Stomach (tissue), 9 donors: ENCODE data around the gene CYP46A1. TPM values are rescaled to one million over a fixed set of nuclear protein-coding genes. Genes with fewer than 3 reads are reported as not detected.

Experiments used
- DNase-seq, 2 donors: peaks; one replicate each; pipeline versions ENCODE4 v3.0.0 to v3.0.0-alpha.2; 2013 to 2019
- H3K27ac ChIP-seq, 5 donors: fragments of 200-600 bp in 4 of 5; sonication (generic) in 4 of 5; one replicate each; pipeline ENCODE4 v1.5.1; 2013 to 2019; ENCODE audit warnings: mild to moderate bottlenecking in 1 of 5, moderate library complexity in 1 of 5
- H3K27me3 ChIP-seq, 3 donors: fragments of 200-600 bp; sonication (generic); one replicate each; pipeline ENCODE4 v1.5.1; 2017 to 2019; ENCODE audit warnings: mixed run types in 1 of 3
- H3K36me3 ChIP-seq, 4 donors: fragments of 200-600 bp; sonication (generic); 1 replicate in 3 of 4; 2 replicates in 1 of 4; pipeline ENCODE4 v1.5.1; 2016 to 2019
- H3K4me1 ChIP-seq, 4 donors: fragments of 200-600 bp; sonication (generic); one replicate each; pipeline ENCODE4 v1.5.1; 2016 to 2019
- H3K4me3 ChIP-seq, 4 donors: fragments of 200-600 bp; sonication (generic) in 3 of 4; one replicate each; pipeline ENCODE4 v1.5.1; 2016 to 2019; ENCODE audit warnings: mild to moderate bottlenecking in 1 of 4
- H3K9me3 ChIP-seq, 4 donors: fragments of 200-600 bp; sonication (generic); one replicate each; pipeline ENCODE4 v1.5.1; 2016 to 2019
- EP300 ChIP-seq: sonication (generic); formaldehyde crosslinking; IDR thresholded peaks from one replicate; pipeline ENCODE4 v1.6.1; 2017; ENCODE audit warnings: antibody characterized with exemption
- POLR2A ChIP-seq, 4 donors: fragments of 450-650 bp; IDR thresholded peaks; one replicate each; pipeline ENCODE4 v1.6.1; 2016; ENCODE audit warnings: antibody characterized with exemption in 4 of 4, control low read depth in 2 of 4, mild to moderate bottlenecking in 1 of 4, moderate library complexity in 1 of 4
- POLR2AphosphoS5 ChIP-seq, 3 donors: sonication (generic); formaldehyde crosslinking; IDR thresholded peaks; one replicate each; pipeline ENCODE4 v1.6.1; 2016; ENCODE audit warnings: antibody characterized with exemption in 3 of 3
- WGBS, 5 donors: extraction: QIAGEN DNeasy Blood & Tissue Kit in 3 of 5; methylation state at CpG; one replicate each; pipeline versions ENCODE4 v1.1.5 to v1.1.7; 2013 to 2018; 5-methylcytosine and 5-hydroxymethylcytosine counted together
- intact Hi-C: fragments of 100-400 bp; cut with DNase I; formaldehyde crosslinking; loops from one replicate; pipeline ENCODE4 v1.15.1; 2023; ENCODE audit warnings: low total_unique reads
- polyA plus RNA-seq, 3 donors: library from polyadenylated mRNA; stranded (reverse); fragments of 200-250 nt; gene quantifications; one replicate each; pipeline ENCODE4 v1.2.3, GENCODE V29; 2013
- total RNA-seq, 5 donors: library from RNA; depleted of rRNA; stranded (reverse); fragments of >200 nt; gene quantifications; one replicate each; pipeline versions ENCODE4 v1.1.0 to v1.2.3, GENCODE V29; 2014 to 2016
- TF ChIP-seq, protein P1 (sequence below), 7 experiments: fragments of 450-650 bp in 4 of 7; fragments of 200-600 bp in 3 of 7; sonication (generic) in 3 of 7; IDR thresholded peaks; one replicate each; pipeline ENCODE4 v1.5.1; 2016 to 2019; ENCODE audit warnings: antibody characterized with exemption in 7 of 7, control low read depth in 2 of 7, mild to moderate bottlenecking in 1 of 7
- donor health status: healthy with polysubstance abuse.
- donor health status: Bipolar disorder and iron deficiency.
- donor health status: healthy.

Gene CYP46A1
- total and polyA plus RNA-seq, 8 donors, result 0.15 to 2.9 (median 0.92) TPM; not detected in 2

DNA sequence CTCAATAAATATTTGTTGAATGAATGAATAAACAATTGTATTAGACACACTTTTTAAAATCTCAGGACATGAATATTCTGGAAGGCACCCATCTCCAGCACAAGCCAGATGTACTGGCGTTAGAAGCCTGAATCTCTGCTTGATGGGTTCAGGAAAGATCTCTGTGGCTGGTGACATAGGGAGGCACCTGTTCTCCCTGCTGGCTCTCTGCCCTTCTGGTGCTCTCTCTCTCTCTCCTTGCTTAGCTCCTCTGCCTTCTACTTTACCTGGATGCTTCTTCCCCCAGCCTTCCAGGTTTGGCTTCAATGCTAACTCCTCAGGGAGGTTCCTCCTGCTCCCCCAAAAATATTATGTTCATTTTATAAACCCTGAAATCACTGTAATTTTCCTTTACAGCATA is 1.5 kb downstream of the CYP46A1 start:
- DNase-seq, result no peak

DNA sequence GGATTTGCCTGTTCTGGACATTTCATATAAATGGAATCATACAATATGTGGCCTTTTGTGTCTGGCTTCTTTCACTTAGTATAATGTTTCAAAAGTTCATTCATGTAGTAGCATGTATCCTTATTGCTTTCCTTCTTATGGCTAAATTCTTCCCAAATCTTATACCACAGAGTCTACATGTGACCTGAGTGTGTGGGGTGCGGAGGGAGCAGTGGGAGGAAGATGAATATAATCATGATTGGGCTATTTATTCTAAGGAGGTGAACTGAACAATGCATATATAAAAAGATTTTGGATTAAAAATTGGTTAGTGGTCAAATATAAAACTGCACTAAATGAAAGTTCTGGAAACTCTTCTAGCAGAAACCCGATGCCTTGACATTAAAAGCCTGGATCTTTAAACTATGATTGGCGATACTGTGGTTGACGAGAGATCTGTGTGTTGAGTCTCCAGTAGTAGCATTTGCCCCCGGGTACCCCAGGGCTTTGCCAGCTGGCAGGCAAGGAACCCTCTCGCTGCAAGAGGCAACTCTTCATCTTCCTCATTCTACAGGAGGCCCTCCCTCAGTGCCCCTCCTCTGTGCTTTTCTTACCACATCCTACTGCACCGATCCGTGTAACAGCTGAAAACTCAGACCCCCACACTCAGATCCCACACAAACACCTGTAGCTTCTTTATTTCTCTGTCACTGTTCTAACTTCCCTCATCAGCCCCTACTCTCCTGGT is 2.6 kb downstream of the CYP46A1 start:
- Histone ChIP-seq H3K9me3 (no peaks in the 10 kb centered on the region), H3K27me3 (peaks cover 0 to 18% (median 4%) of the 10 kb centered on the region in 3 donors), H3K4me3 (no peak overlapping the region), H3K27ac (no peak overlapping the region), H3K4me1 (peaks cover 11 to 21% (median 15%) of the 10 kb centered on the region in 4 donors), H3K36me3 (no peaks in the 10 kb centered on the region)
- WGBS, 5 donors, result 80 to 88% (median 85%) methylated on average over 8 of the region's 8 CpGs
- TF ChIP-seq POLR2A (IDR thresholded peaks at IDR 0.05) (no peak), EP300 (no peak), POLR2AphosphoS5 (IDR thresholded peaks at IDR 0.05) (no peak)
- TF ChIP-seq, protein P1, sequence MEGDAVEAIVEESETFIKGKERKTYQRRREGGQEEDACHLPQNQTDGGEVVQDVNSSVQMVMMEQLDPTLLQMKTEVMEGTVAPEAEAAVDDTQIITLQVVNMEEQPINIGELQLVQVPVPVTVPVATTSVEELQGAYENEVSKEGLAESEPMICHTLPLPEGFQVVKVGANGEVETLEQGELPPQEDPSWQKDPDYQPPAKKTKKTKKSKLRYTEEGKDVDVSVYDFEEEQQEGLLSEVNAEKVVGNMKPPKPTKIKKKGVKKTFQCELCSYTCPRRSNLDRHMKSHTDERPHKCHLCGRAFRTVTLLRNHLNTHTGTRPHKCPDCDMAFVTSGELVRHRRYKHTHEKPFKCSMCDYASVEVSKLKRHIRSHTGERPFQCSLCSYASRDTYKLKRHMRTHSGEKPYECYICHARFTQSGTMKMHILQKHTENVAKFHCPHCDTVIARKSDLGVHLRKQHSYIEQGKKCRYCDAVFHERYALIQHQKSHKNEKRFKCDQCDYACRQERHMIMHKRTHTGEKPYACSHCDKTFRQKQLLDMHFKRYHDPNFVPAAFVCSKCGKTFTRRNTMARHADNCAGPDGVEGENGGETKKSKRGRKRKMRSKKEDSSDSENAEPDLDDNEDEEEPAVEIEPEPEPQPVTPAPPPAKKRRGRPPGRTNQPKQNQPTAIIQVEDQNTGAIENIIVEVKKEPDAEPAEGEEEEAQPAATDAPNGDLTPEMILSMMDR (IDR thresholded peaks at IDR 0.05), result no peak
- intact Hi-C loops, result no loop called here
- no peak for DNase-seq

More for the DNA sequence above, 1.5 kb downstream of the CYP46A1 start:
- H3K27ac ChIP-seq, result no peak overlapping the region
- TF ChIP-seq POLR2AphosphoS5 (IDR thresholded peaks at IDR 0.05) (no peak), POLR2A (IDR thresholded peaks at IDR 0.05) (no peak), EP300 (no peak)
- TF ChIP-seq, protein P1 (IDR thresholded peaks at IDR 0.05), result no peak
- H3K36me3 ChIP-seq, result no peaks in the 10 kb centered on the region
- H3K4me3 ChIP-seq, result no peak overlapping the region
- no peaks in the 10 kb centered on the region for H3K9me3 ChIP-seq
- intact Hi-C loops, result no loop called here
- H3K4me1 ChIP-seq, result peaks cover 11 to 21% (median 15%) of the 10 kb centered on the region in 4 donors
- H3K27me3 ChIP-seq, result peaks cover 0 to 13% (median 7%) of the 10 kb centered on the region in 3 donors
- WGBS, 5 donors, result 49 to 67% (median 58%) methylated on average over 1 of the region's 1 CpG

DNA sequence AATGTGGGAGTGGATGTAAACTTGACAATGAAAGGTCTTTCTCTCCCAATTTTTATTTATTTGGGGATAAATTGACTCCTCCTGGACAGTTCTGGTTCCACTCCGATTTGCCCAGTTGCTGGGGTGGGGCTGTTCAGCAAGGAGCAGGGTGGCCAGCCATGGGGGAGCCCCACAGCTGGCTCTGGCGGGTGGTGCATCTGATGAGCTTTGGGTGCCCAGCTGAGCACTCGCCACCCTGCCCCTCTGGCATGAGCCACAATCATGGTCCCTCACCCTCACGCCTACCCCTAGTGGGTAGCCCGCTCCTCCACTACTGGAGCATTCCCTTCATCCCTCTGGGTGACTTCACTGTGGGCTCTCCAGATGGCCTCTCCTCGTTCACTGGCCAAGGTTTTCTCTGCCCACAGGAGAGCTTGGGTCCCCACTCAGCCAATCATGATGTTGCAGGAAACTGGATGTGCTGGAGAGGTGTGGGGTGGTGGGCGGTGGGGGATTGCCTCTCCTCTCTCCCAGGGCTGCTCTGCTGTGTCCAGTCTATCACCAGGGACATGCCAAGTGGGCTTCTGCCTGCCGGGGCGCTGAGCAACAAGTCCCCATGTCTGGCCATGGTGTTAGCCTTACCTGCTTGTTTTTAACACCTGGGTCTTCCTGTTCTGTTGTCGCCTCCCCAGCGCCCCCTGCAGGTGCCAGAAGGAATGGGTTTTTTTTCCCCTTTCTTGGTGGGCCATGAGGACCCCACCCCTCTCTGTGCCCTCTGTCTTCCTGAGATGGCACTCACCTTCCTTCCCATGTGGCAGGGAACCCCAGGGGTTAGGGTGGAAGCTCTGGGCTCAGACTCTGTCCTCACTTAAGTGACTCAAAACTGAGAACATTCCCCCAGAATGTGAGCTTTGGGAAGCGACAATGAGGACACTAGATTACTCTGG is 3.4 kb downstream of the CYP46A1 start:
- no peak overlapping the region for H3K27ac ChIP-seq
- no peak overlapping the region for H3K4me3 ChIP-seq
- no peaks in the 10 kb centered on the region for H3K36me3 ChIP-seq
- TF ChIP-seq, protein P1 (IDR thresholded peaks at IDR 0.05), result peak in 5 of 7 experiments; percentile 10 to 61 (median 29)
- no peak for TF ChIP-seq POLR2AphosphoS5 (IDR thresholded peaks at IDR 0.05)
- no peaks in the 10 kb centered on the region for H3K9me3 ChIP-seq
- peaks cover 0 to 18% (median 4%) of the 10 kb centered on the region in 3 donors for H3K27me3 ChIP-seq
- intact Hi-C loops, result no loop called here
- peaks cover 11 to 20% (median 14%) of the 10 kb centered on the region in 4 donors for H3K4me1 ChIP-seq
- WGBS, 5 donors, result 60 to 64% (median 62%) methylated on average over 12 of the region's 12 CpGs
- DNase-seq, result no peak

DNA sequence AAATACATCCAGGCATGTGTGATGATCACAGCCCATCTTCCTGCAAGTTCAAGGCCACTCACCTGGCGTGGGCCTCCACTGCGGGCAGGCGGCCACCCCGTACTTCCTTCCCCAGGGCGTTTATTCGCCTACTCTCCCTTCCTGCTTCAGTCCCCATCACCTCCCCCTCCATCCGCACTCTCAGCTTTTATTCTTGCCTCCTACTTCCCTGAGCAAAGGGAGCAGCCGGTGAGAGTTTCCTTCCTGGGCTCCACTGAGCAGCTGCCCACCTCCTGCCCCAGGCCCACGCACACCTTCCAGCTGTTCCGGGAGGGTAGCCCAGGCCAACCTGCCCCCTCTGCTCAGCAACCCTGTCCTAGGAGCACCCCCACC is 4.1 kb downstream of the CYP46A1 start:
- no peaks in the 10 kb centered on the region for H3K36me3 ChIP-seq
- WGBS, 5 donors, result 52 to 72% (median 67%) methylated on average over 10 of the region's 10 CpGs
- peaks cover 5 to 13% (median 8%) of the 10 kb centered on the region in 4 donors for H3K4me1 ChIP-seq
- no peaks in the 10 kb centered on the region for H3K9me3 ChIP-seq
- H3K27ac ChIP-seq, result no peak overlapping the region
- no peak for DNase-seq
- intact Hi-C loops, result no loop called here
- peaks cover 0 to 18% (median 4%) of the 10 kb centered on the region in 3 donors for H3K27me3 ChIP-seq
- no peak overlapping the region for H3K4me3 ChIP-seq
- no peak for TF ChIP-seq POLR2AphosphoS5 (IDR thresholded peaks at IDR 0.05)
- TF ChIP-seq, protein P1 (IDR thresholded peaks at IDR 0.05), result no peak
- TF ChIP-seq POLR2A (IDR thresholded peaks at IDR 0.05), result no peak
- no peak for TF ChIP-seq EP300
